ENCODE measurements around the gene RSPO3.
A peak's percentile ranks its signal among the peaks of the same experiment; 100 is the strongest.
"Not testable (repeated sequence)": the region's sequence is repeated elsewhere in the genome, so short reads cannot be mapped to it uniquely, and the experiment has no call there.

The RSPO3 gene

GRCh38 chr6:127201321-127201720 is 82.8 kb downstream of the RSPO3 start:
- Histone ChIP-seq H3K4me1 (ENCODE audit: control insufficient read depth, insufficient read depth, low read length, poor library complexity, severe bottlenecking) (peaks cover 4% of the 10 kb centered on the region), H3K36me3 (ENCODE audit: control insufficient read depth, insufficient read depth, low read length) (no peaks in the 10 kb centered on the region), H3K9me3 (ENCODE audit: control insufficient read depth, low read length) (no peaks in the 10 kb centered on the region), H3K27ac (ENCODE audit: low read depth, low read length, severe bottlenecking) (peak overlapping the region; percentile 16), H3K4me3 (ENCODE audit: extremely low read depth, insufficient read depth, low read length, poor library complexity, severe bottlenecking) (no peak overlapping the region)
- no CpG with 5 or more reads among the region's 2 CpGs for WGBS, 2 experiments (ENCODE audit: insufficient coverage in 2 of 2)

GRCh38 chr6:127202676-127203075 is 84.2 kb downstream of the RSPO3 start:
- no peaks in the 10 kb centered on the region for H3K36me3 ChIP-seq (ENCODE audit: control insufficient read depth, insufficient read depth, low read length)
- H3K27ac ChIP-seq (ENCODE audit: low read depth, low read length, severe bottlenecking), result no peak overlapping the region
- H3K4me3 ChIP-seq (ENCODE audit: extremely low read depth, insufficient read depth, low read length, poor library complexity, severe bottlenecking), result no peak overlapping the region
- H3K9me3 ChIP-seq (ENCODE audit: control insufficient read depth, low read length), result no peaks in the 10 kb centered on the region
- H3K4me1 ChIP-seq (ENCODE audit: control insufficient read depth, insufficient read depth, low read length, poor library complexity, severe bottlenecking), result peaks cover 4% of the 10 kb centered on the region

- H3K4me3 ChIP-seq (ENCODE audit: extremely low read depth, insufficient read depth, low read length, poor library complexity, severe bottlenecking), result no peak overlapping the region
- WGBS, 2 experiments (ENCODE audit: insufficient coverage in 2 of 2), result 100% methylated on average over 1 of the region's 1 CpG
- peaks cover 4% of the 10 kb centered on the region for H3K4me1 ChIP-seq (ENCODE audit: control insufficient read depth, insufficient read depth, low read length, poor library complexity, severe bottlenecking)
- no peaks in the 10 kb centered on the region for H3K36me3 ChIP-seq (ENCODE audit: control insufficient read depth, insufficient read depth, low read length)
- no peaks in the 10 kb centered on the region for H3K9me3 ChIP-seq (ENCODE audit: control insufficient read depth, low read length)
- H3K27ac ChIP-seq (ENCODE audit: low read depth, low read length, severe bottlenecking), result no peak overlapping the region
Measured at GRCh38 chr6:127204281-127204680, 85.8 kb downstream of the RSPO3 start.

GRCh38 chr6:127205036-127205435 is 86.6 kb downstream of the RSPO3 start:
- no CpG with 5 or more reads among the region's 2 CpGs for WGBS, 2 experiments (ENCODE audit: insufficient coverage in 2 of 2)
- H3K4me3 ChIP-seq (ENCODE audit: extremely low read depth, insufficient read depth, low read length, poor library complexity, severe bottlenecking), result no peak overlapping the region
- no peaks in the 10 kb centered on the region for H3K36me3 ChIP-seq (ENCODE audit: control insufficient read depth, insufficient read depth, low read length)
- no peaks in the 10 kb centered on the region for H3K9me3 ChIP-seq (ENCODE audit: control insufficient read depth, low read length)
- peaks cover 4% of the 10 kb centered on the region for H3K4me1 ChIP-seq (ENCODE audit: control insufficient read depth, insufficient read depth, low read length, poor library complexity, severe bottlenecking)
- no peak overlapping the region for H3K27ac ChIP-seq (ENCODE audit: low read depth, low read length, severe bottlenecking)

- Histone ChIP-seq H3K4me3 (ENCODE audit: extremely low read depth, insufficient read depth, low read length, poor library complexity, severe bottlenecking) (no peak overlapping the region), H3K4me1 (ENCODE audit: control insufficient read depth, insufficient read depth, low read length, poor library complexity, severe bottlenecking) (no peaks in the 10 kb centered on the region), H3K27ac (ENCODE audit: low read depth, low read length, severe bottlenecking) (no peak overlapping the region), H3K36me3 (ENCODE audit: control insufficient read depth, insufficient read depth, low read length) (no peaks in the 10 kb centered on the region), H3K9me3 (ENCODE audit: control insufficient read depth, low read length) (no peaks in the 10 kb centered on the region)
Measured at GRCh38 chr6:127206531-127207095, 88.1 kb downstream of the RSPO3 start.

- Histone ChIP-seq H3K36me3 (ENCODE audit: control insufficient read depth, insufficient read depth, low read length) (no peaks in the 10 kb centered on the region), H3K9me3 (ENCODE audit: control insufficient read depth, low read length) (no peaks in the 10 kb centered on the region), H3K4me1 (ENCODE audit: control insufficient read depth, insufficient read depth, low read length, poor library complexity, severe bottlenecking) (no peaks in the 10 kb centered on the region), H3K27ac (ENCODE audit: low read depth, low read length, severe bottlenecking) (no peak overlapping the region), H3K4me3 (ENCODE audit: extremely low read depth, insufficient read depth, low read length, poor library complexity, severe bottlenecking) (no peak overlapping the region)
- 84 to 87% methylated on average over 2 to 3 of the region's 4 CpGs for WGBS, 2 experiments (ENCODE audit: insufficient coverage in 2 of 2)
Measured at GRCh38 chr6:127207591-127208120, 89.2 kb downstream of the RSPO3 start.

GRCh38 chr6:127210725-127211124 is 92.3 kb downstream of the RSPO3 start:
- Histone ChIP-seq H3K9me3 (ENCODE audit: control insufficient read depth, low read length) (no peaks in the 10 kb centered on the region), H3K27ac (ENCODE audit: low read depth, low read length, severe bottlenecking) (no peak overlapping the region), H3K4me3 (ENCODE audit: extremely low read depth, insufficient read depth, low read length, poor library complexity, severe bottlenecking) (no peak overlapping the region), H3K36me3 (ENCODE audit: control insufficient read depth, insufficient read depth, low read length) (no peaks in the 10 kb centered on the region), H3K4me1 (ENCODE audit: control insufficient read depth, insufficient read depth, low read length, poor library complexity, severe bottlenecking) (no peaks in the 10 kb centered on the region)
- 86 to 100% methylated on average over 2 of the region's 6 CpGs for WGBS, 2 experiments (ENCODE audit: insufficient coverage in 2 of 2)

GRCh38 chr6:127212376-127212775 is 93.9 kb downstream of the RSPO3 start:
- H3K27ac ChIP-seq (ENCODE audit: low read depth, low read length, severe bottlenecking), result no peak overlapping the region
- no peak overlapping the region for H3K4me3 ChIP-seq (ENCODE audit: extremely low read depth, insufficient read depth, low read length, poor library complexity, severe bottlenecking)
- H3K9me3 ChIP-seq (ENCODE audit: control insufficient read depth, low read length), result no peaks in the 10 kb centered on the region
- no peaks in the 10 kb centered on the region for H3K36me3 ChIP-seq (ENCODE audit: control insufficient read depth, insufficient read depth, low read length)
- no peaks in the 10 kb centered on the region for H3K4me1 ChIP-seq (ENCODE audit: control insufficient read depth, insufficient read depth, low read length, poor library complexity, severe bottlenecking)

GRCh38 chr6:127214032-127214431 is 95.6 kb downstream of the RSPO3 start:
- H3K4me1 ChIP-seq (ENCODE audit: control insufficient read depth, insufficient read depth, low read length, poor library complexity, severe bottlenecking); H3K9me3 ChIP-seq (ENCODE audit: control insufficient read depth, low read length); H3K36me3 ChIP-seq (ENCODE audit: control insufficient read depth, insufficient read depth, low read length); H3K27ac ChIP-seq (ENCODE audit: low read depth, low read length, severe bottlenecking); H3K4me3 ChIP-seq (ENCODE audit: extremely low read depth, insufficient read depth, low read length, poor library complexity, severe bottlenecking): not testable (repeated sequence)
- 89 to 95% methylated on average over 10 to 11 of the region's 13 CpGs for WGBS, 2 experiments (ENCODE audit: insufficient coverage in 2 of 2)

GRCh38 chr6:127214531-127214930 is 96.1 kb downstream of the RSPO3 start:
- not testable (repeated sequence) for H3K27ac ChIP-seq (ENCODE audit: low read depth, low read length, severe bottlenecking); H3K9me3 ChIP-seq (ENCODE audit: control insufficient read depth, low read length); H3K36me3 ChIP-seq (ENCODE audit: control insufficient read depth, insufficient read depth, low read length); H3K4me3 ChIP-seq (ENCODE audit: extremely low read depth, insufficient read depth, low read length, poor library complexity, severe bottlenecking); H3K4me1 ChIP-seq (ENCODE audit: control insufficient read depth, insufficient read depth, low read length, poor library complexity, severe bottlenecking)
- WGBS, 2 experiments (ENCODE audit: insufficient coverage in 2 of 2), result 94 to 96% methylated on average over 24 to 27 of the region's 31 CpGs

GRCh38 chr6:127215931-127216330 is 97.5 kb downstream of the RSPO3 start:
- WGBS, 2 experiments (ENCODE audit: insufficient coverage in 2 of 2), result 88 to 100% methylated on average over 1 of the region's 1 CpG
- no peaks in the 10 kb centered on the region for H3K4me1 ChIP-seq (ENCODE audit: control insufficient read depth, insufficient read depth, low read length, poor library complexity, severe bottlenecking)

More at GRCh38 chr6:127215931-127216330, 97.5 kb downstream of the RSPO3 start:
- H3K9me3 ChIP-seq (ENCODE audit: control insufficient read depth, low read length), result no peaks in the 10 kb centered on the region
- H3K4me3 ChIP-seq (ENCODE audit: extremely low read depth, insufficient read depth, low read length, poor library complexity, severe bottlenecking), result no peak overlapping the region
- H3K36me3 ChIP-seq (ENCODE audit: control insufficient read depth, insufficient read depth, low read length), result no peaks in the 10 kb centered on the region
- H3K27ac ChIP-seq (ENCODE audit: low read depth, low read length, severe bottlenecking), result no peak overlapping the region

All from mesodermal cell (in vitro differentiated cells).